Activated naive CD8-positive, alpha-beta T cell (primary cell): ENCODE measurements around the gene CAPN15.

ENCODE experiments used
- H3K27ac Mint-ChIP-seq: one replicate; pipeline ENCODE4 v1.8.0; 2021; ENCODE audit warnings: mixed read lengths
- H3K27me3 Mint-ChIP-seq: one replicate; pipeline ENCODE4 v1.8.0; 2021; ENCODE audit warnings: mixed read lengths
- H3K36me3 Mint-ChIP-seq: one replicate; pipeline ENCODE4 v1.8.0; 2021; ENCODE audit warnings: mixed read lengths
- H3K4me1 Mint-ChIP-seq: one replicate; pipeline ENCODE4 v1.8.0; 2021; ENCODE audit warnings: low read depth, mixed read lengths
- H3K4me3 Mint-ChIP-seq: one replicate; pipeline ENCODE4 v1.8.0; 2021; ENCODE audit warnings: mild to moderate bottlenecking, mixed read lengths
- H3K9me3 Mint-ChIP-seq: one replicate; pipeline ENCODE4 v1.8.0; 2021; ENCODE audit warnings: low read depth, mixed read lengths

The CAPN15 gene

GRCh38 chr16:557463-558297, 30.2 kb downstream of the CAPN15 start:
- Mint-ChIP-seq H3K27ac (no peak overlapping the region), H3K27me3 (peaks cover 5% of the 10 kb centered on the region), H3K9me3 (no peaks in the 10 kb centered on the region), H3K4me3 (no peak overlapping the region), H3K4me1 (no peaks in the 10 kb centered on the region), H3K36me3 (no peaks in the 10 kb centered on the region)

DNA sequence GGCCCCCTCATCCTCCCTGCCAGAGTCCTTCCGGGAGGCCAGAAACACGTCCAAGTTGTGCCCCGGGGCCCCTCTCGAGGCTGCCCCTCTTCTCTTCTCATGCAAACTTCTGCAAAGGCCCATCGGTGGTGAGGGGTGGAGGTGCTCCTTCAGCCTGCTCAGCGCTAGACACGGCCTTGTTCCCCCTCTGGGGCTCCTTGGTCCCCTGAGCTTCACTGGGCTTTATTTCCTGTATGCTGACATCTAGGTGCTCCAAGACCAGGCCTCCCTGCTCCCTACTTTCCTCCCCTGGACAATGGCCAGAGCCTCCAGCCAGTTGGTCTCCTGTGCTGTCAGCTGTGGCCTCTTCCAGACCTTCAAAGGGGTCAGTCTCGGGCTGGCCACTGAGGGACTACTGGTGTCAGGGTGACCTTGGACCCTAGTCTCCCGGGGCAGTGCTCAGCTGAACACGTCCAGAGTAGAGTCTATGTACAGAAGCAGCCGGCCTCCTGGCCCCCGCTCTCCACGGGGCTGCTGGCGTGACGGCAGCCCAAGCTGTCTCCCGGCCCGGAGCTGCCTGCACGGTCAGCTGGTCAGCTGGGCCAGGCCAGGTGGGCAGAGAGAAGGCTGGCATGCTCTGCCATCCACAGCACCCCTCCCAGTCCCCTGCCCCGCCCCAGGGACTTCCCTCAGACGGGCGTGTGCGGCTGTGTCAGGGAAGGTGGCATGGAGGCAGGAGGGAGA, 30.9 kb downstream of the CAPN15 start:
- Mint-ChIP-seq H3K4me1 (no peaks in the 10 kb centered on the region), H3K4me3 (no peak overlapping the region), H3K36me3 (no peaks in the 10 kb centered on the region), H3K27ac (no peak overlapping the region), H3K27me3 (peaks cover 5% of the 10 kb centered on the region), H3K9me3 (no peaks in the 10 kb centered on the region)

GRCh38 chr16:559021-559380, 31.5 kb downstream of the CAPN15 start:
- Mint-ChIP-seq H3K36me3 (no peaks in the 10 kb centered on the region), H3K27me3 (peaks cover 5% of the 10 kb centered on the region), H3K4me3 (no peak overlapping the region), H3K4me1 (no peaks in the 10 kb centered on the region), H3K27ac (no peak overlapping the region), H3K9me3 (no peaks in the 10 kb centered on the region)

GRCh38 chr16:559411-560203, 32.1 kb downstream of the CAPN15 start:
- Mint-ChIP-seq H3K9me3 (no peaks in the 10 kb centered on the region), H3K4me3 (no peak overlapping the region), H3K4me1 (no peaks in the 10 kb centered on the region), H3K27ac (no peak overlapping the region), H3K36me3 (no peaks in the 10 kb centered on the region), H3K27me3 (peaks cover 5% of the 10 kb centered on the region)

GRCh38 chr16:560204-560700, 32.7 kb downstream of the CAPN15 start, which contains the start of gene PRR35:
TSS of gene PRR35 (plus strand) at chr16:560394. CDS start at chr16:563295, 2,901 bp downstream.
- Mint-ChIP-seq H3K4me1 (no peaks in the 10 kb centered on the region), H3K9me3 (no peaks in the 10 kb centered on the region), H3K36me3 (no peaks in the 10 kb centered on the region), H3K27me3 (peaks cover 5% of the 10 kb centered on the region), H3K4me3 (no peak within 1 kb of the TSS), H3K27ac (no peak within 1 kb of the TSS)

DNA sequence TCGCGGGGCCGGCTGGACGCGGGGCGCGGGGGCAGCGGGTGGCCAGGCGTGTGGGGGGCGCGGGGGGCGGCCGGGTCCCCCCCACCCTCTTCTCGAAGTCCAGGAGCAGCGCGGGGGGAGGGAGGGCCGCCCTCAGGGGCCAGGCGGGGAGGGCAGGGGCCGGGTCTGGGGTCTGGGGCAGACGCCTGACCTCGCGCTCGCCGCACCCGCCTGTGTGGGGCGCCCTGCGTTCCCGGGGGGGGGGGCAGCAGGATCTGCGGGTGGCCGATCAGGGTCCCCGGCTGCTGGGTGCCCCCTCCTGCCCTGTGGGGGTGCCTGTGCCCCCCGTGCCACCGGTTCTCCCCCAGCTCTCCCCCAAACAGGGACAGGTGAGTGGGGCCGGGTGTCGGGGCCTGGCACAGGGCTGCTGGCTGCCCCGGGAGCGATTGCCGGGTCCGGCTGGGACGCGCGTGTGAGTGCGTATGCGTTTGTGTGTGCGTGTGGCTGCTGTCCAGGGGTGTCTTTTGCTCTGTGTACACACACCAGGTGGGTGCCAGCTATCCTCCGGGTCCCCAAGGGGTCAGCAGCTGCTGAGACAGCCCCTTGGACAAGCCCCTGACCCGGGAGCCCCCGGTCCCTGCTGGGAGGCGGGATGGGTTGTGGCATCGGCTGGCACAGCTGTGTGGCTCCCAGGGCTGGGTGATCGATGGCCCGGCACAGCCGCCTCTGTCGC, 33.3 kb downstream of the CAPN15 start:
- peaks cover 5% of the 10 kb centered on the region for H3K27me3 Mint-ChIP-seq
- H3K27ac Mint-ChIP-seq = no peak overlapping the region
- H3K4me3 Mint-ChIP-seq = no peak overlapping the region
- H3K36me3 Mint-ChIP-seq = no peaks in the 10 kb centered on the region
- H3K4me1 Mint-ChIP-seq = no peaks in the 10 kb centered on the region
- no peaks in the 10 kb centered on the region for H3K9me3 Mint-ChIP-seq

DNA sequence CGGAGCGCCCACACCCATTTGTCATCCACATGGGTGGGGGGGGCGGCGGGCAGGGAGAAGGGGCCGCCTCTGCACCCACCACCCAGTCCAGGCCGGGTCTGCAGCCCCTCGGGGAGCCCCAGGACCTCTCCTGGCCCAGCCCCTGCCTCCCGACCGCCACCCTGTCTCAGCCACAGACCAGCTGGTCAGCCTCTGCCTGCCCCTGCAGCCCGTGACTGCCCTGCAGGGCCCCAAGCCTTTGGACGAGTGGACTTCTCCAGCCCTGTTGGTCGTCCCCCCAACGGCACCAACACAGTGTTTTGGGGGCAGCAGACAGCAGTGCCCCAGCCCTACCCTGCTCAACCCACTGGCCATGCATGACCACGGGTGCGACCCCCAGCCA, 33.9 kb downstream of the CAPN15 start:
- no peaks in the 10 kb centered on the region for H3K36me3 Mint-ChIP-seq
- peaks cover under 1% of the 10 kb centered on the region for H3K4me1 Mint-ChIP-seq
- no peaks in the 10 kb centered on the region for H3K9me3 Mint-ChIP-seq
- peaks cover 5% of the 10 kb centered on the region for H3K27me3 Mint-ChIP-seq
- no peak overlapping the region for H3K27ac Mint-ChIP-seq
- H3K4me3 Mint-ChIP-seq = no peak overlapping the region

GRCh38 chr16:561957-562938, 34.7 kb downstream of the CAPN15 start:
- no peak overlapping the region for H3K4me3 Mint-ChIP-seq
- H3K36me3 Mint-ChIP-seq = no peaks in the 10 kb centered on the region
- no peak overlapping the region for H3K27ac Mint-ChIP-seq
- H3K4me1 Mint-ChIP-seq = peaks cover 9% of the 10 kb centered on the region
- peaks cover 5% of the 10 kb centered on the region for H3K27me3 Mint-ChIP-seq
- no peaks in the 10 kb centered on the region for H3K9me3 Mint-ChIP-seq

GRCh38 chr16:563072-563644, 35.6 kb downstream of the CAPN15 start:
- Mint-ChIP-seq H3K27me3 (peaks cover 5% of the 10 kb centered on the region), H3K4me1 (peaks cover 10% of the 10 kb centered on the region), H3K4me3 (no peak overlapping the region), H3K9me3 (no peaks in the 10 kb centered on the region), H3K36me3 (no peaks in the 10 kb centered on the region), H3K27ac (no peak overlapping the region)

DNA sequence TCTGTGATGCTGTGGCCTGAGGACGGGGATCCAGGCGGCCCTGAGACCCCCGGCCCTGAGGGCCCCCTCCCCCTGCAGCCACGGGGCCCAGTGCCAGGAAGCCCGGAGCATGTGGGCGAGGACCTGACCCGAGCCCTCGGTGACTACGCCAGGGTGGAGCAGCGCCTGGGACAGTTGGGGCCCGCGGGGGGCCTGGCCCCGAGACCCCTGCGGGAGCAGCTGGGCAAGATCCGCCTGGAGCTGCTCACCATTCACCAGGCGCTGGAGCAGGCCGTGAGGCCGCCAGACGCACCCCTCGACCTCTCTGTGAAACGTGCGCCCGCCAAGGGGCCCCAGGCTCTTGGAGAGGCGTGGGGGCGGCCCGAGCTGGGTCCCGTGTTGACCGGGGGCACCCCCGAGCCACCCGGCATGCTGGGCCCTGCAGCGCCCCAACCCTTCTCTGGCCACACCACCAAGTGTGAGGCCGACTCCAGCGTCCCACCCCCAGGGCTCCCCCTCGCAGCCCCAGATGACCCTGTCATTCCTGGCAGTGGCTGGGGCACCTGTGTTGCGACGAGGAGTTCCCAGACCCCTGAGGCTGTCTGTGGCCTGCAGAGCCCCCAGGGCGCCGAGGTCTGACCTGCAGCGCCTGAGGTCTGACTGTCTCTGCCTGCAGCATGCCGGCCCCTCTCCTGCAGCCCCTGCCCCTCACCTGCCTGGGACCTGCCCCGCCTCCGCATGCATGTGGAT, 37.3 kb downstream of the CAPN15 start:
- Mint-ChIP-seq H3K4me1 (peaks cover 17% of the 10 kb centered on the region), H3K36me3 (no peaks in the 10 kb centered on the region), H3K4me3 (no peak overlapping the region), H3K27me3 (peaks cover 2% of the 10 kb centered on the region), H3K9me3 (no peaks in the 10 kb centered on the region), H3K27ac (no peak overlapping the region)

DNA sequence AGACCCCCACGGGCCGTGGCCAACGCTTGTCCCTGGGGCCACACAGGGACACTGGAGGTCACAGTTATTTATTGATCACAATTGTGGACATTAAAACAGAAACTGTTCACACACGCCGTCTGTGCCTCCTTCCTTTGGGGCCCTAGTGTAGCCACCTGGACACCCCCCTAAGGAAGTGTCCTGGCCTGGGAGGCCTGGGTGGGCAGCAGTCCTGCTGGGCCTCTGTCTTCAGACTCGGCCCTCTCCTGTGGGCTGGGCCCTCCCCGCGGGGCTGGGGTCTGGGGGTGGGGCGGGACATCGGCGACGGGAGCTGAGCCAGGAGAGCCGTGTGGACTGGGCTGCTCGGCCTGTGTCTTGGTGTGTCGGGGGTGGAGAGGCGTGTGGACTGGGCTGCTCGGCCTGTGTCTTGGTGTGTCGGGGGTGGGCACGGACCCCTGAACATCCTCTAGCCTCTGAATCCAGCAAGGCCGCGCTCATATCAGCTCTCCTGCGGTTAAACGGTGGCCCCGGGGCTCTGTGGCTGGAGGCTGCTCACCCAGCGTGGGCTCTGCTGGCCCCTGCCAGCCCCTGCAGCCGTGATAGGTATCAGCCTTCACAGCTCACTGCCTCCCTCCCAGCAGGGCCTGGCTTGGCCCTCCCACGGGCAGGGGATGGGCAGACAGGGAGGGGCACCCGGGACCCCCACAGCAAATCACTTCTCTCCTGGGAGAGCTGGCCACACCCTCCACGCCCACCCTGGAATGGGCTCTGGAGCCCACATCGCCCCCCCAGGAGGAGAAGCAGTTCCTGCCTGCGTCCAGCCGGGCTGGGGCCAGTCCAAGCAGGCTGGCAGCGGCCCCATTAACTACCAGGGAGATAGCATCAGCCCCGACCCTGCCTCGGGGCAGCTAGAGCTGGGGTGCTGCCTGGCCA, 38.2 kb downstream of the CAPN15 start:
- Mint-ChIP-seq H3K27ac (no peak overlapping the region), H3K36me3 (no peaks in the 10 kb centered on the region), H3K27me3 (peaks cover 2% of the 10 kb centered on the region), H3K4me3 (no peak overlapping the region), H3K4me1 (peaks cover 18% of the 10 kb centered on the region), H3K9me3 (no peaks in the 10 kb centered on the region)
